Inflammatory macrophage (primary cell): Measurements from ENCODE around the gene CCR7.

Source experiments
- DNase-seq, 2 donors: peaks; one replicate each; pipeline ENCODE4 v3.0.0-alpha.2; 2020 to 2022

The CCR7 gene

GRCh38 chr17:40514013-40514875 lies 51.0 kb downstream of the CCR7 start:
- no peak for DNase-seq

- no peak for DNase-seq
Measured at GRCh38 chr17:40511667-40512220, 53.5 kb downstream of the CCR7 start.

GRCh38 chr17:40511136-40511535 lies 54.1 kb downstream of the CCR7 start:
- DNase-seq = no peak

GRCh38 chr17:40510328-40510648 lies 55.0 kb downstream of the CCR7 start:
- DNase-seq = no peak

- no peak for DNase-seq
Measured at GRCh38 chr17:40509626-40510327, 55.5 kb downstream of the CCR7 start.

GRCh38 chr17:40506786-40507185 lies 58.5 kb downstream of the CCR7 start:
- no peak for DNase-seq
